LoVo (cell line): ENCODE data around the gene SNCAIP.
A peak's percentile ranks its signal among the peaks of the same experiment; 100 is the strongest.

Source experiments
- DNase-seq: peaks from one replicate; pipeline ENCODE4 v3.0.0-alpha.2; 2016; ENCODE audit warnings: low spot score

SNCAIP gene

DNA sequence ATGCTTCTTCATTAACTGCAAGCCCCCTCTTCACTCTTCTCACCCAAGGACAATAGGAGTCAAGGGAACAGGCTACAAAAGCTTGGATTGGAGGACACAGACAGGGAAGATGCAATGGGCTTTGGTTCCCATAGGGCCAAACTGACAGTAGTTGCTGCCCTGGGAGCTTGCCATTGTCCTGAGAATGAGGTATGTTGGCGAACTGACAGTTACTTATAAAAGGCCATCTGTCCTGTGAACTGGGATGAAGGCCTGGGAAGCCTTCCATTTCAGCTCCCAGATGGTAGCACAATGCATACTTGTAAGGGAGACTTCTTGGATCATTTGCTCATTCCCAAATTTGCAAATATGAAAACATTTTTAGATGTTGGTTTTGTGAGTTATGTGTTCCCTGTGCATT, 88.9 kb downstream of the SNCAIP start:
- no peak for DNase-seq

GRCh38 chr5:122401976-122402725, 90.1 kb downstream of the SNCAIP start:
- DNase-seq, result no peak

GRCh38 chr5:122402955-122403685, 91.1 kb downstream of the SNCAIP start:
- DNase-seq, result no peak

GRCh38 chr5:122404018-122404417, 92.0 kb downstream of the SNCAIP start:
- no peak for DNase-seq

DNA sequence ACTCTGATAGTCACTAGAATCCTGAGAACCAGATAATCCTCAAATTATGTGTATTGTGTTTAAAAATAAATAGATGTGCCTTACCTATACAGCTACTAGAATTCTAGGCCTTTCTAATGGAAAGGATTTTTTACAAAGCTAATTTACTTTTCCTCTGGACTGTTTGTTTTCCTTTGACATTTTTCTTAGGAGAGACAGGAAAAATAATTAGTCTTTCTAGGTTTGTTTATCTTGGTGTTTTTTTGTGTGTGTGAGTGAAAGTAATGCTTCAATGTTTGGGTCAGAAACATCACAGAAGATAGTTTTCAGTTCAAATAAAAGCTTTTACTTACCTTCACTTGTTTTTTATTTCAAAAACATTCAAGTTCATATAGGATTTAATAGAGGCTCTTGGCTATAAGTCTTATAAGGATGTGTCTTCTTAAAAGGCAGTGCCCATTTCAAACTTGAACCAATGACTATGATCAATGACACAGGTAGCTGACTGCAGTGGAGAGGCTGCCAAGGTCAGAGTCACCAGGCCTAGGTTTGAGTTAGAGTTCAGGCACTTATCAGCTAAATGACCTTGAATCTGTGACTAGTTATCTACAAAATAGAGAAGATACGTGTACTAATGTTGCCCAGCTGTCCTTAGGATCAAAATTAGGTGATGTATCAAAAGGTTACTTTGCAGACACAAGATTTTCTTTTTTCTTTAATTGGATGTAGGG, 92.8 kb downstream of the SNCAIP start:
- DNase-seq, result no peak

DNA sequence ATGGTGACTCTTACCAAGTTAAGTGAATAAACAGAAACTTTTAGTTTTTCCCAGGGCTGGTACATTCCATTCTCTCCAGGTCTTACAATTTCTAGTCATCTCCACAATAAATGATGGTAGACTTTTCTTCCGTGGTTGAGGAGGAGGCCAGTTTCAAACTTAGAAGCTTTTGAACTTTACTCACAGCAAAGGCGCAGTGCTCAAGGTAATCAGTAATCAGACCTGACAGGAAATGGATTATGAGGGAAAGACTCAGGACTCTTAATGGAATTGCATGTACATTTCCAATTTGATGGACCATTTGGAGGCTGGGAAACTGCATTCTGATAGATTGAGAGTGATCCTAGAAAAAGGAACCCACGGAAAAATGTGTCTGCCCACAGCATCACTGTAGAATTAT, 93.7 kb downstream of the SNCAIP start:
- DNase-seq, result no peak

- DNase-seq, result no peak
Observed at GRCh38 chr5:122406181-122406580, 94.1 kb downstream of the SNCAIP start.

DNA sequence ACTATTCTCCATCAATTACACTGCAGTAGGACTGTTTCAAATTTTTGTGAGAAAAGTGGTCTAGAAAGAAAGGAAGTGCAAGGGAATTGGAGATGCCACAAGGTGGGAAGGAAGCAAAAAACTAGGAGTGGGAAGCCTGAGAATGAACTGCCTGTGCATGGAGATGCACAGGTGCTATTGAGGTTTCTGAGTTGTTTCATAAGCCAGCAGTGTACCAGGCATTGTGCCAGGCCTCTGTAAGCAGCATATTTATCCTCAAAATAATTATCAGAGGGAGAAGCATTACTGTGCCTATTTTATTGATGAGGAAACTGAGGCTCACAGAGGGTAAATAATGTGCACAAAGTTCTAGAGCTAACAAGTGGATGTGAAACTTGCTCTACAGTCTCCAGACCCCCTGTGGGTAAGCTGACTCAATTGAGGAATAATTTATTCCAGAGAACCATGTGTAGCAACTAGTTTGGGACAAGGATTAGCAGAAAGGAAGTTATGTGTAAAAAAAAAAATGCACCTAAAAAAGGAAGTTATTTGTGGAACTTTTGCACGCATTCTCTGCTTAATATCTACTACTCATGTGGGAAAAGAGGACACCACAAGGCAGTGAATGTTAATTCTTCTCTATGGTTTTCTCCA, 96.7 kb downstream of the SNCAIP start:
- no peak for DNase-seq

GRCh38 chr5:122412966-122413365, 100.9 kb downstream of the SNCAIP start:
- DNase-seq, result no peak

GRCh38 chr5:122413722-122414121, 101.7 kb downstream of the SNCAIP start:
- DNase-seq, result no peak

DNA sequence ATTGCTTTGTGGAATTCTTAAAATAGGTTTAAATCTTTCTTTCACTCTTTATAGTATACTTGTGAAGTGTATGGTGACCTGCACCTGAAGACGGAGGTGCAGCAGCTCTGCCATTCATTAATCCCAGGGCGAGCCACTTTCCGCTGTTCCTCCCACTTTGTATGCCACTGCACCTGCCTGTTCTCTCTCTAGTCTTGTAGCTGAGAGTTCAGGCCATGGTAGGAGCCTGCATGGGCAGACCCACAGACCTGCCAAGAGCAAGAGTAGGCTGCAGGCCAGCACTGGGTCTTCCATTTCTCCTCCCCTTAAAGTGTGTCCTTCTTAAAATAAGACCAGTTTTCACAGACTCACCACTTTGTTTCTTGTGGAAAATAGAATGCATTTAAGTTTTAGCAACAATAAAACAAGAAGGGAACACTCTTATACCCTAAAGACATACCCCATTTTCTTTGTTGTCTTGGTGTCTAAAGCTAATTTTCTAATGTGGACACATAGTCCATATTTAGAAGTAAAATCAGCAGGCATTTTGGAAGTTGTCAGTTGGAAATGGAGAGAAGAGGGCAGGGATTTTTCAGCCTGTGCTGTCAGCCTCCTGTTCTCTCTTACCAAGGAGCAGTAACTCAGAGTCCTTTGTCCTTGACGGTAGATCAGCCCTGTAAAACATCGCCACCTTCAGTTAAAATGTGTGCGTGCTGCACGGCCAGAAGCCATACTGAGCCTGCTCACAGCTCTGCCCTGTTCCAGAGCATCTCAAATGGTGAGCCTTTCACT, 103.2 kb downstream of the SNCAIP start:
- peak; percentile 55 for DNase-seq

DNA sequence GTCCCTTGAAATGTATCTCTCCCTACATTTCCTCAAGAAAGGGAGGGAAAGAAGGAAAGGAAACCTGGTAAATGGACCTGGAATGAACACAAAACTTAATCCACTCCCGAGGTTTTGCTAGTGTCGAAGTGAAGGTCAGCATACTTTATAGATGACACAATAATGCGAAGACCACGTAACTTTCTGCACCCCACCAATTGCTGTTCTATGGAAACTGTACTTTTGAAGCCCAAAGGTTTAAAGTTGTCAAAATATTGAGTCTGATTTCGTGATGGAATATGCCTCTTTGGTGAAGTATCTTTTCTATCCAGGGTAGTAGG, 103.7 kb downstream of the SNCAIP start:
- no peak for DNase-seq

- no peak for DNase-seq
Observed at GRCh38 chr5:122419142-122419894, 107.3 kb downstream of the SNCAIP start.

- no peak for DNase-seq
Observed at GRCh38 chr5:122420091-122420490, 108.1 kb downstream of the SNCAIP start.

DNA sequence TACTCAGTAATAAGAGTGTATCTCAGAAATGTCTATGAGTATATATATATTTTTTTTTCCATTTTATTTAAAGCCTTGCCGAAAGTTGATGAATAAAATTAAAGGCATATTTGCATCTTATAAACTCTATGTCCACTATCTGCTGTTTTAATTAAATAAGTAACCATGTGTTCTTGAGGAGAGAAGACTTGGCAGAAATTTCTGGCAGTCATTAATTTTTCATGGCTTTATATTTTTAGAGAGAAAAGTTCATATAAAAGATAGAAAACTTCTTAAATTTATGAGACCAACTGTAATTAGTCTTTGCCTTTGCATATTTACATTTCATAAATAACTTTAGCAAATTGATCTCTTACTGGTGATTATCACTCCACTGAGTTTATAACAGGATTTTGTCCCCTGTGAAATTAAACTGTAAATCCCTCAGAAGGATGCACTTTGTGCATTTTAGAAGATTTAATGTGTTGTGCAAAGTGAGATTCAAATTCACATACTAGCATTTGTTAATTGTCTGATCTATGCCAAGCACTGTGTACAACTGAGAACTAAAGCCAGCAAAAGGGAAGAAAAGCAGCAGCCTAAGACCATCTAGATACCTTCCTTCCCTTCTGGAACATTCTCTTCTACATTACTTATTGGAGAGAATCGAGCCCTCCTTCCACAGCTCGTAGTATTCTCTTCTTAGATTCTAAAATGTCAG, 108.7 kb downstream of the SNCAIP start:
- no peak for DNase-seq

DNA sequence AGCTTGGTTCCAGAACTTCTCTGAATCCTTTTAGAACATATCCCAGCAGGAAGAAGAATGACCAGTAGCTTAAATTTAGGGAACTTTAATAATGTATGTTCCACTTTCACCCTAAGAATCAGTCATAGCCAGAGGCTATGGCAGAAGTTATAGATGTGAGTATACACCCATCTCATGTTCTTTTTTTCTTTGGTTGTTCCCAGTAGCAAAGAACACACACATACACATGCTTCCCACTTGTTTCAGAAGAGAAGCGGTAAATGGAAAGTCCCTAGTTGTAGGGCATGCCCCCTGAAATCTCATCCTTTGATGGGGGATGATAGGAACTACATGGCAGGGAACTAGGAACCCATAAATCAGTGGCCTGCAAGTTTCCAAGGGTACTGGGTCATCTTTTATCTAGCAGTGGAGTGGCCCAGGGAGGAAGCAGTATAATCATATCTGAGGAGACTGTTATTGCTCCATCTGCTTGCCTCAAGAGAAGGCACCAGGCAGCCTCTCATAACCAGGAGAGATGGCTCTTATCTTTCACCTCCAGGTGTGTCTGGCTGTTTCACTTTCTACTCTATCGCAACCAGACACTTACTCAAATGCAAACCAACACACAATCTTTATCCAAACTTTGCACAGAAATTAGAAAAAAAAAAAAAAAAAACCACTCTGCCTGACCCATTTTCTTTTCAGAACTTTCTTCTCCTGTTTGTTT, 109.5 kb downstream of the SNCAIP start:
- no peak for DNase-seq

- DNase-seq, result no peak
Observed at GRCh38 chr5:122423221-122423620, 111.2 kb downstream of the SNCAIP start.

- no peak for DNase-seq
Observed at GRCh38 chr5:122424132-122424531, 112.1 kb downstream of the SNCAIP start.

GRCh38 chr5:122426301-122426700, 114.3 kb downstream of the SNCAIP start:
- DNase-seq, result no peak

DNA sequence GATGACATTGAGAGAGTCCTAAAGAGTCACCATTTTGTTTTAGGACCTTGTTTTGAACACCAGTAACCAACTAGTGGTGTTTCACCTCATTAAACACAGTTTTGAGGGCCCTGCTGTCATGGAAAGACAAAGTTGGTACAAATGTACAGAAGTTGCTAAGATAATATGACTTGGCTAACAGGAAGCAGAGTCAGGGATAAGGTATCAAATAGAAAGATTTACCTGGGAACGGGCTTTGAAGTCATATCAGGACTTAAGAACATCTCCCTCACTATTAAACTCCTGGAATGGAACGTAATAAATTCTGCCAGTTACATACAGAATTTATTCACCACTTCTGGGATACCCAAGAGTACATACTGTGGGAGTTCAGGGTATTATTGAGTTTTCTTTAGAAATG, 115.6 kb downstream of the SNCAIP start:
- no peak for DNase-seq
